GM12864 (cell line): Measurements from ENCODE around the gene C2CD4C.

Experiments
- DNase-seq: peaks from one replicate; pipeline ENCODE4 v3.0.0-alpha.2; 2011; ENCODE audit warnings: low read depth
- H3K4me3 ChIP-seq: 2 replicates; pipeline ENCODE4 v1.5.1; 2011; ENCODE audit warnings: mild to moderate bottlenecking, low read depth, low read length, control low read depth
- TF ChIP-seq, protein P1 (sequence below): IDR thresholded peaks from 2 replicates; pipeline ENCODE4 v1.5.1; 2011; ENCODE audit warnings: low read depth, mild to moderate bottlenecking, moderate library complexity, low read length, control low read depth, inconsistent platforms; ENCODE audit errors: missing control alignments

C2CD4C gene

GRCh38 chr19:408902-409515 is at the start of gene C2CD4C:
C2CD4C (minus strand) TSS chr19:409147; CDS start chr19:408361, 786 bp downstream.
- no peak within 1 kb of the TSS for H3K4me3 ChIP-seq
- TF ChIP-seq, protein P1, sequence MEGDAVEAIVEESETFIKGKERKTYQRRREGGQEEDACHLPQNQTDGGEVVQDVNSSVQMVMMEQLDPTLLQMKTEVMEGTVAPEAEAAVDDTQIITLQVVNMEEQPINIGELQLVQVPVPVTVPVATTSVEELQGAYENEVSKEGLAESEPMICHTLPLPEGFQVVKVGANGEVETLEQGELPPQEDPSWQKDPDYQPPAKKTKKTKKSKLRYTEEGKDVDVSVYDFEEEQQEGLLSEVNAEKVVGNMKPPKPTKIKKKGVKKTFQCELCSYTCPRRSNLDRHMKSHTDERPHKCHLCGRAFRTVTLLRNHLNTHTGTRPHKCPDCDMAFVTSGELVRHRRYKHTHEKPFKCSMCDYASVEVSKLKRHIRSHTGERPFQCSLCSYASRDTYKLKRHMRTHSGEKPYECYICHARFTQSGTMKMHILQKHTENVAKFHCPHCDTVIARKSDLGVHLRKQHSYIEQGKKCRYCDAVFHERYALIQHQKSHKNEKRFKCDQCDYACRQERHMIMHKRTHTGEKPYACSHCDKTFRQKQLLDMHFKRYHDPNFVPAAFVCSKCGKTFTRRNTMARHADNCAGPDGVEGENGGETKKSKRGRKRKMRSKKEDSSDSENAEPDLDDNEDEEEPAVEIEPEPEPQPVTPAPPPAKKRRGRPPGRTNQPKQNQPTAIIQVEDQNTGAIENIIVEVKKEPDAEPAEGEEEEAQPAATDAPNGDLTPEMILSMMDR, result no peak
- no peak for DNase-seq

DNA sequence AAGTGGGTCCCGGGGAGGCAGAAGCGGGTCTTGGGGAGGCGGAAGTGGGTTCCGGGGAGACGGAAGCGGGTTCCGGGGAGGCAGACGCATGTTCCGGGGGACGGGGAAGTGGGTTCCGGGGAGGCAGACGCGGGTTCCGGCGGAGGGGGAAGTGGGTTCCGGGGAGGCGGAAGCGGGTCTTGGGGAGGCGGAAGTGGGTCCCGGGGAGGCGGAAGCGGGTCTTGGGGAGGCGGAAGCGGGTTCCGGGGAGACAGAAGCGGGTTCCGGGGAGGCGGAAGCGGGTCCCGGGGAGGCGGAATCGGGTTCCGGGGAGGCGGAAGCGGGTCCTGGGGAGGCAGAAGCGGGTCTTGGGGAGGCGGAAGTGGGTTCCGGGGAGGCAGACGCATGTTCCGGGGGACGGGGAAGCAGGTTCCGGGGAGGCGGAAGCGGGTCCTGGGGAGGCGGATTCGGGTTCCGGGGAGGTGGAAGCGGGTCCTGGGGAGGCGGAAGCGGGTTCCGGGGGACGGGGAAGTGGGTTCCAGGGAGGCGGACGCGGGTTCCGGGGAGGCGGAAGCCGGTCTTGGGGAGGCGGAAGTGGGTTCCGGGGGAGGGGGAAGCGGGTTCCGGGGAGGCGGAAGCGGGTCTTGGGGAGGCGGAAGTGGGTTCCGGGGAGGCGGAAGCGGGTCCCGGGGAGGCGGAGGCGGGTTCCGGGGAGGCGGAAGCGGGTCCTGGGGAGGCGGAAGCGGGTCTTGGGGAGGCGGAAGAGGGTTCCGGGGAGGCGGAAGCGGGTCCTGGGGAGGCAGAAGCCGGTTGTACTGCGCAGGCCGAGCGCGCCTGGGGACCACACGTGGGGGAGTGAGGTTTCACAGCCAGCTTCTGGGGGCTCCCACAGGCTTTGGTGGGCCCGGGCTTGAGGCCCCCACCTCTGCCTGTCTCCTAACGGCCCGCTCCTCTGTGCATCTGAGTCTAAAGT is 49.4 kb upstream of the C2CD4C start:
- no peak for DNase-seq
- TF ChIP-seq, protein P1, result no peak
- H3K4me3 ChIP-seq, result no peak overlapping the region

- TF ChIP-seq, protein P1, result no peak
- DNase-seq, result no peak
- no peak overlapping the region for H3K4me3 ChIP-seq
These were observed 48.7 kb upstream of the C2CD4C start for GRCh38 chr19:457636-458035.

DNA sequence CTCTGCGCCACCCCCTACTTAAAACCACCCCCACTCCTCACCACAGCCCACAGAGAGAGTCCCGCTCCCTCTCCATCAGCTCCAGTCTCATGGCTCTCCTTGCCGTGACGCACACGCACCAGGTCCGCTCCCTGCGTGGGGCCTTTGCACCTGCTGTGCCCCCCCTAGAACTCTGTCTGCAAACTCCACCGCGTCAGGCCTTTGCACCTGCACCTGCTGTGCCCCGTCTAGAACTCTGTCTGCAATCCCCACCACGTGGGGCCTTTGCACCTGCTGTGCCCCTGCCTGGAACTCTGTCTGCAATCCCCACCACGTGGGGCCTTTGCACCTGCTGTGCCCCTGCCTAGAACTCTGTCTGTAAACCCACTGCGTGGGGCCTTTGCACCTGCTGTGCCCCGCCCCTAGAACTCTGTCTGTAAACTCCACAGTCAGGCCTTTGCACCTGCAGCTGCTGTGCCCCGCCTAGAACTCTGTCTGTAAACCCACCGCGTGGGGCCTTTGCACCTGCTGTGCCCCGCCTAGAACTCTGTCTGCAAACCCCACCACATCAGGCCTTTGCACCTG is 47.7 kb upstream of the C2CD4C start:
- TF ChIP-seq, protein P1, result no peak
- no peak overlapping the region for H3K4me3 ChIP-seq
- no peak for DNase-seq

DNA sequence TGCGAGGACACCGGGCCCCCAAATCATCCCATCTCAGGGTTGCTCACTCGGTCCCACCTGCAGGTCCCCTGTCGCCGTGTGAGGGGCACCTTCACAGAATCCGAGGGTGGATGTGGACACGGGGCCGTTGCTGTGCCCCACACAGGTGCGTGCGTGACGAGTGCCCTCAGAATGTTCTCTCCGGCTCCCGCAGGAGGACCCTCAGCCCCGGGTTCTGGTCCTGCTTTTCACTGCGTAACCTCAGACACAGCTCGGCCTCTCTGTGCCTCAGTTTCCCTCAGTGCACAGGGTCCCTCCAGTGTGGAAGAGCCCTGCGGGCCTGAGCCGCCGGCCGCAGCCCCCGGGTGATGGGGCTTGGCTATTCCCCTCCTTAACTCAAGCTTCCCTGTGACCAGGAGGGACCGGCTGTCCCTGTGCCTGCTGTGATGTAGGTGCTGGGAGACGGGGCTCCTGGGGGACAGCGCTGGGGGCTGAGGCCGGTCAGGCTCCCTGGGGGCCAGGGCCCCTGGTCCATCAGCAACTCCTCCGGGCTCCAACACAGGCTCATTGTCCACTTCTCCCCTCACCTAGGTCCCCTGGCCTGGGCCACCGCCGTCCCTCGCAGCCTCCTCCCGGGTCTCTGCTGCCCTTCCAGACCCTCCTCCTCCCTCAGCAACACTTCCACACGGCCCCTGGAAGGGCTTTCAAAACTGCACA is 47.1 kb upstream of the C2CD4C start:
- no peak for DNase-seq
- no peak overlapping the region for H3K4me3 ChIP-seq
- TF ChIP-seq, protein P1, result no peak

- no peak overlapping the region for H3K4me3 ChIP-seq
- TF ChIP-seq, protein P1, result no peak
- DNase-seq, result no peak
These were observed 46.2 kb upstream of the C2CD4C start for GRCh38 chr19:455031-455705.
